SK-N-MC (cell line): ENCODE data around the gene TEKT4.

ENCODE experiments used
- DNase-seq: peaks from one replicate; pipeline ENCODE4 v3.0.0-alpha.2; 2011; ENCODE audit warnings: low read depth, low spot score
- H3K27ac ChIP-seq: fragments of 200-600 bp; sonication (generic); 2 replicates; pipeline ENCODE4 v1.5.1; 2016; ENCODE audit warnings: mixed run types
- H3K36me3 ChIP-seq: fragments of 200-600 bp; sonication (generic); 2 replicates; pipeline ENCODE4 v1.6.1; 2017; ENCODE audit warnings: antibody characterized with exemption, low read length, mixed read lengths; ENCODE audit not compliant: insufficient read depth
- H3K4me3 ChIP-seq: fragments of 200-600 bp; sonication (generic); 2 replicates; pipeline ENCODE4 v1.5.1; 2016
- H3K9ac ChIP-seq: fragments of 200-600 bp; sonication (generic); 2 replicates; pipeline ENCODE4 v1.8.0; 2017; ENCODE audit warnings: mixed run types, mixed read lengths; ENCODE audit not compliant: insufficient read length
- H3K9me3 ChIP-seq: fragments of 200-600 bp; sonication (generic); 2 replicates; pipeline ENCODE4 v1.6.1; 2017; ENCODE audit warnings: low read depth, mild to moderate bottlenecking, antibody characterized with exemption, low read length, moderate library complexity, mixed read lengths
- EZH2 ChIP-seq: fragments of 200-600 bp; sonication (generic); IDR thresholded peaks from one replicate; pipeline ENCODE4 v1.6.1; 2017; ENCODE audit warnings: antibody characterized with exemption
- FOXP2 ChIP-seq: optimal IDR thresholded peaks from 2 replicates; pipeline ENCODE3; 2011; ENCODE audit warnings: mild to moderate bottlenecking, moderate library complexity; ENCODE audit not compliant: insufficient read depth; ENCODE audit errors: extremely low read length, control extremely low read depth
- POLR2AphosphoS5 ChIP-seq: IDR thresholded peaks from 2 replicates; pipeline ENCODE4 v1.6.1; 2012; ENCODE audit warnings: mild to moderate bottlenecking, low read depth, low read length, borderline replicate concordance

TEKT4 gene

GRCh38 chr2:94869552-94870439, 1.4 kb upstream of the TEKT4 start:
- Histone ChIP-seq H3K9me3 (no peaks in the 10 kb centered on the region), H3K4me3 (no peak overlapping the region), H3K9ac (no peak overlapping the region), H3K27ac (no peak overlapping the region), H3K36me3 (no peaks in the 10 kb centered on the region)
- no peak for DNase-seq
- TF ChIP-seq POLR2AphosphoS5 = no peak

GRCh38 chr2:94870440-94871225, 597 bp upstream of the TEKT4 start:
- no peak for DNase-seq
- Histone ChIP-seq H3K36me3 (no peaks in the 10 kb centered on the region), H3K9ac (no peak overlapping the region), H3K9me3 (no peaks in the 10 kb centered on the region), H3K27ac (no peak overlapping the region), H3K4me3 (no peak overlapping the region)
- no peak for TF ChIP-seq POLR2AphosphoS5
- no peak for TF ChIP-seq EZH2
- no peak for TF ChIP-seq FOXP2

- no peak overlapping the region for H3K9ac ChIP-seq
- no peak for TF ChIP-seq POLR2AphosphoS5
- no peak for TF ChIP-seq EZH2
- TF ChIP-seq FOXP2 = no peak
Measured at GRCh38 chr2:94872088-94872618, 923 bp downstream of the TEKT4 start.

GRCh38 chr2:94872676-94873361, 1.6 kb downstream of the TEKT4 start:
- Histone ChIP-seq H3K9ac (no peak overlapping the region), H3K36me3 (no peaks in the 10 kb centered on the region), H3K4me3 (no peak overlapping the region), H3K9me3 (no peaks in the 10 kb centered on the region), H3K27ac (no peak overlapping the region)
- no peak for DNase-seq
- TF ChIP-seq FOXP2 (no peak), EZH2 (no peak), POLR2AphosphoS5 (no peak)

More at GRCh38 chr2:94872088-94872618, 923 bp downstream of the TEKT4 start:
- no peaks in the 10 kb centered on the region for H3K9me3 ChIP-seq
- no peak overlapping the region for H3K4me3 ChIP-seq
- DNase-seq = no peak
- no peak overlapping the region for H3K27ac ChIP-seq
- no peaks in the 10 kb centered on the region for H3K36me3 ChIP-seq

GRCh38 chr2:94873362-94874276, 2.4 kb downstream of the TEKT4 start:
- no peak overlapping the region for H3K27ac ChIP-seq
- H3K4me3 ChIP-seq = no peak overlapping the region
- no peak for TF ChIP-seq FOXP2
- no peak for TF ChIP-seq POLR2AphosphoS5
- no peak for TF ChIP-seq EZH2
- DNase-seq = no peak
- H3K36me3 ChIP-seq = no peaks in the 10 kb centered on the region
- no peak overlapping the region for H3K9ac ChIP-seq
- no peaks in the 10 kb centered on the region for H3K9me3 ChIP-seq

GRCh38 chr2:94874277-94874997, 3.2 kb downstream of the TEKT4 start:
- Histone ChIP-seq H3K4me3 (no peak overlapping the region), H3K36me3 (no peaks in the 10 kb centered on the region), H3K9ac (no peak overlapping the region), H3K9me3 (no peaks in the 10 kb centered on the region), H3K27ac (no peak overlapping the region)
- TF ChIP-seq POLR2AphosphoS5 (no peak), EZH2 (no peak), FOXP2 (no peak)
- DNase-seq = no peak

GRCh38 chr2:94875064-94875819, 4.0 kb downstream of the TEKT4 start:
- Histone ChIP-seq H3K36me3 (no peaks in the 10 kb centered on the region), H3K27ac (no peak overlapping the region), H3K9ac (no peak overlapping the region), H3K9me3 (no peaks in the 10 kb centered on the region), H3K4me3 (no peak overlapping the region)
- TF ChIP-seq FOXP2 = no peak
- no peak for TF ChIP-seq EZH2
- no peak for TF ChIP-seq POLR2AphosphoS5
- DNase-seq = no peak
